ENCODE measurements around the gene SSTR1. TPM values are rescaled to one million over a fixed set of nuclear protein-coding genes. Genes with fewer than 3 reads are reported as not detected.
"Not testable (repeated sequence)": the region's sequence is repeated elsewhere in the genome, so short reads cannot be mapped to it uniquely, and the experiment has no call there.

The SSTR1 gene, protein sequence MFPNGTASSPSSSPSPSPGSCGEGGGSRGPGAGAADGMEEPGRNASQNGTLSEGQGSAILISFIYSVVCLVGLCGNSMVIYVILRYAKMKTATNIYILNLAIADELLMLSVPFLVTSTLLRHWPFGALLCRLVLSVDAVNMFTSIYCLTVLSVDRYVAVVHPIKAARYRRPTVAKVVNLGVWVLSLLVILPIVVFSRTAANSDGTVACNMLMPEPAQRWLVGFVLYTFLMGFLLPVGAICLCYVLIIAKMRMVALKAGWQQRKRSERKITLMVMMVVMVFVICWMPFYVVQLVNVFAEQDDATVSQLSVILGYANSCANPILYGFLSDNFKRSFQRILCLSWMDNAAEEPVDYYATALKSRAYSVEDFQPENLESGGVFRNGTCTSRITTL
- 0.59 TPM for total RNA-seq
- long read RNA-seq = 0 reads

DNA sequence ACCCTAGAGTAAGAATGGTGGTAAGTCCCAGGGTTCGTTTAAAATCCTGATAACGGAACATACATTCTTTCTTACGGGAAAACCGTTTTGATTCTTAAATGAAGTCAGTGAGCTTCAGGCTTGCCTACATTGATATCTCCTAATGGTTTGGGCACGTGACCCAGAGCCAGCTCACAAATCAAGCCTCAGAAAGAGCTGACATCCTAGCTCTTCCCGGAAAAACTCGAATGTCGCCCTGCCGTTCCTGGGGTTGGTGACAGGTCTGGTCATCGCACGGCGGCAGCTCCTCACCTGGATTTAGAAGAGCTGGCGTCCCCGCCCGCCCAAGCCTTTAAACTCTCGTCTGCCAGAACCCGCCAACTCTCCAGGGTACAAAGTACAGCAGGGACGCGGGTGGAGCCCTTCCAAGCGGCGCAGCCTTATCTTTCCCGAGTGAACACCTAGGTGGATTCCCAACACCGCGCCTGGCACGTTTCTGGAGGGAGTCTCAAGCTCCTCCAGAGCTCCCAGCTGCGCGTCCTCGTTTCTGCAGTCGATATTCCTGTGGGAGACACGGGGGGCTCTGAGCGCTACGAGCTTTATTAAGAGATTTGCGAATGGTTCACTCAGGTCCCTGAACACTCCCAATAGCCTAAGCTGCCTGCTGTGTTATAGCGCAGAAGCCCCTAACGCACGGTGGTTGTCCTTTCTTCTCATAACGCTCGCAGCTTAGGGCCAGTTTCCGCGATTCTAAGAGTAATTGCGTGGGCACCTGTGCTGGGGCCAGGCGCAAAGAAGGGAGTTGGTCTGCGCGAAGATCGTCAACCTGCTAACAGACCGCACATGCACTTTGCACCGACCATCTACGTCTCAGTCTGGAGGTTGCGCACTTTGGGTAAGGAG, at the start of gene SSTR1:
Gene SSTR1, plus strand, starts transcription at position 169 of the 882 bp plus-strand sequence. CDS start 1,486 bp downstream, outside the sequence.
- intact Hi-C loops (cut with DNase I) = no loop called here
- no peak for DNase-seq (ENCODE audit: low spot score)

- intact Hi-C loops (cut with DNase I) = no loop called here
Observed at GRCh38 chr14:38158468-38158867, 49.2 kb upstream of the SSTR1 start.

GRCh38 chr14:38168416-38168815, 39.3 kb upstream of the SSTR1 start:
- intact Hi-C loops (cut with DNase I) = no loop called here
- DNase-seq (ENCODE audit: low spot score) = no peak

More at GRCh38 chr14:38158468-38158867, 49.2 kb upstream of the SSTR1 start:
- no peak for DNase-seq (ENCODE audit: low spot score)

DNA sequence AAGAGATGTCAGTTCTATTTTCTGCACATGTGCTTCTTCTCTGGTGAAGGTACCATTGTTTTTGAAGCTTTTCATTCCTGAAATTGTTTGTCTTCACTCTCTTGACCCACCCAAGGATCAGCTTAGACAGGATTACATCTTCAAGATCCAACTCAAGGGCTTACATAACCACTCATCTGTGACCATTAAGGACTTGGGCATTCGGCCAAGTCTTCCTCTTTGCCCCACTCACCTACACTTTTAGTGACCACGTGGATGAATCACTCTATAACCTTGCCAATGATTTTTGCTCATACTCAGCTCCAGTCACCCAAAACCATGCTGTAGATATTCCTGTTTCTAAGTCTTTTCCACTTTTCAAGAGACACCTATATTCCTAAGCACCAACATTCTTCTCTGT, 36.5 kb upstream of the SSTR1 start:
- no peak for DNase-seq (ENCODE audit: low spot score)
- intact Hi-C loops (cut with DNase I) = no loop called here

- DNase-seq (ENCODE audit: low spot score) = no peak
Observed at GRCh38 chr14:38174711-38175110, 33.0 kb upstream of the SSTR1 start.

GRCh38 chr14:38175658-38176057, 32.0 kb upstream of the SSTR1 start:
- DNase-seq (ENCODE audit: low spot score) = no peak
- intact Hi-C loops (cut with DNase I) = no loop called here

More at GRCh38 chr14:38174711-38175110, 33.0 kb upstream of the SSTR1 start:
- intact Hi-C loops (cut with DNase I) = no loop called here

GRCh38 chr14:38176379-38176778, 31.3 kb upstream of the SSTR1 start:
- intact Hi-C loops (cut with DNase I) = no loop called here
- no peak for DNase-seq (ENCODE audit: low spot score)

DNA sequence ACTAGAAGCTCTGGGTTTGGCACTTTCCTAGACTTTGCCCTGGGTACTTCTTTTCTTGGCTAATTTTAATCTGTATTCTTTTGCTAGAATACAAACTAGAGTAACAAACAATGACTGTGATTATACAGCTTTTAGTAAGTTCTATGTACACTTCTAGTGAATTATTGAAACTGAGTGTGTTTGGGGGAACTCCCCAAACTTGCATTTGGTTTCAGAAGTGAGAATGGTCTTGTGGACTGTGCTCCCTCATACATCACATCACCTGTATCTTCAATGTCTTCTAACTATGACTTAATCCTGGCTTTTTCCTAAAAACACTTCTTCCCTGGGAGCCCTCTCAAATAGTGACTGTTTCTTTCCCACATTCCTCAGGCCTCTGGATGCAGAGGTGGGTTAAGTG, 23.6 kb upstream of the SSTR1 start:
- intact Hi-C loops (cut with DNase I) = no loop called here
- DNase-seq (ENCODE audit: low spot score) = no peak

DNA sequence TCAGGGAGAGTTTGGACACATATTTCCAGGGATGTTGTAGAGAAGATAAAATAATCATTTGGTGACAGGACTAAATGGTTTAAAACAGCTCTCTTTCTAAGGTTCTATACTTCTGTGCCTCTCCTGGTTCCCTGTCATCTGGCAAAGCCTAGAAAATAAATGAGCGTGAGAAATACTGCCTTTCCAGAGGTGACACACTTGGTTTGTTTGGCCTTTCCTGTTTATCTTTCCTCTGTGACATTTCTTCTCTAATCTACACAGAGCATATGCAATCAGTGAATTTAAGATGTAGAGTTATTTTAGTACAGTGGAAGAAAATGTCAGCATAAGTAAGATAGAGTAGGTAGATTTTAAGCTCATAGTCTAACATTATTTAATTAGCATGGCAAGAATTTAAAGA, 22.0 kb upstream of the SSTR1 start:
- intact Hi-C loops (cut with DNase I) = no loop called here
- DNase-seq (ENCODE audit: low spot score) = no peak

DNA sequence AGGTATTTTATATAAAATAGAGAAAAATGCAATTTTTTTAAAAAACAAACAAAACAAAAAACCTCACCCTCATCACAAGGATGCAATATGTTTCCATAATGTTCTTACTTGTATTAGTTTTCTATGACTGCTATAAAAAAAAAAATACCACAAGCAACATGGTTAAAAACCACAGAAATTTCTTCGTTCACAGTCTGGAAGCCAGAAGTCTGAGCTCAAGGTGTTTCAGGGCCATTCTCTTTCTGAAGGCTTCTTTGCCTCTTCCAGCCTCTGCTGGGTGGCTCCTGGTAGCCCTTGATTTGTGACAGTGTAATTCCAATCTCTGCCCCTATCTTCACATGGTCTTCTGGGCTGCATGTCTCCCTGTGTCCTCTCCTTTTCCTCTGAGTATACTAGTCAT, 21.5 kb upstream of the SSTR1 start:
- DNase-seq (ENCODE audit: low spot score) = no peak
- intact Hi-C loops (cut with DNase I) = no loop called here

- DNase-seq (ENCODE audit: low spot score) = no peak
- intact Hi-C loops (cut with DNase I) = no loop called here
Observed at GRCh38 chr14:38187528-38187927, 20.2 kb upstream of the SSTR1 start.

- DNase-seq (ENCODE audit: low spot score) = no peak
Observed at GRCh38 chr14:38189930-38190726, 17.6 kb upstream of the SSTR1 start.

DNA sequence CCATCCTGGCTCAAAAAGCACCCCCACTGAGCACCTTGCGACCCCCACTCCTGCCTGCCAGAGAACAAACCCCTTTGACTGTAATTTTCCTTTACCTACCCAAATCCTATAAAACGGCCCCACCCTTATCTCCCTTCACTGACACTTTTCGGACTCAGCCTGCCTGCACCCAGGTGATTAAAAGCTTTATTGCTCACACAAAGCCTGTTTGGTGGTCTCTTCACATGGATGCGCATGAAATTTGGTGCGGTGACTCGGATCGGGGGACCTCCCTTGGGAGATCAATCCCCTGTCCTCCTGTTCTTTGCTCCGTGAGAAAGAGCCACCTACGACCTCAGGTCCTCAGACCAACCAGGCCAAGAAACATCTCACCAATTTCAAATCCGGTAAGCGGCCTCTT, 16.9 kb upstream of the SSTR1 start:
- intact Hi-C loops (cut with DNase I); DNase-seq (ENCODE audit: low spot score): not testable (repeated sequence)

More at GRCh38 chr14:38189930-38190726, 17.6 kb upstream of the SSTR1 start:
- intact Hi-C loops (cut with DNase I) = no loop called here

GRCh38 chr14:38191491-38191890, 16.2 kb upstream of the SSTR1 start:
- intact Hi-C loops (cut with DNase I) = not testable (repeated sequence)

GRCh38 chr14:38197001-38197783, 10.5 kb upstream of the SSTR1 start:
- DNase-seq (ENCODE audit: low spot score) = no peak
- intact Hi-C loops (cut with DNase I) = no loop called here

More at GRCh38 chr14:38191491-38191890, 16.2 kb upstream of the SSTR1 start:
- not testable (repeated sequence) for DNase-seq (ENCODE audit: low spot score)

DNA sequence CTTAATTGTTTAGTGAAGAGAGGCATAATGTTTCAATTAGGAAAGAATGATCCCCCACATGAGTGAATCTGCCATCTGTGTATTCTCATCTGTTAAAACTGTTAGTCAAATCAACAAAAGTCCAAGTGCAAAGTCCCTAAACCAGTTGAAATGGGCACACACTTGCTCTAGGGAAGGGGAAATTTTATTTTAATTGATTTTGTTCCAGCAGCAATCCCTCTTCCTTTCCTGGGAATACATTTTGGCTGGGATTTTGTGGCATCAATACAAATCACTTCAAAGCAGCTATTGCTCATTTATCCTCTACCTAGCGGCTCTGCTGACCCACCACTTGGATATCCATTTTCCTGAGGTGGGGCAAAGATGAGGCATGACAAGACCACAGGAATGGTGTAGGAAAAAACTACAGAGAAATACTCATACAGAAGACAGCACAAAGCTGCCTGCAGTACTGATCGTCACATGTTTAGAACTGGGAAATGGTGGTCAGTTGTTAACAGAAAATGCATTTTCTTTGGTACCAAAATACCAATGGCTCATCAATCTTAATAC, 9.8 kb upstream of the SSTR1 start:
- intact Hi-C loops (cut with DNase I) = no loop called here
- no peak for DNase-seq (ENCODE audit: low spot score)

DNA sequence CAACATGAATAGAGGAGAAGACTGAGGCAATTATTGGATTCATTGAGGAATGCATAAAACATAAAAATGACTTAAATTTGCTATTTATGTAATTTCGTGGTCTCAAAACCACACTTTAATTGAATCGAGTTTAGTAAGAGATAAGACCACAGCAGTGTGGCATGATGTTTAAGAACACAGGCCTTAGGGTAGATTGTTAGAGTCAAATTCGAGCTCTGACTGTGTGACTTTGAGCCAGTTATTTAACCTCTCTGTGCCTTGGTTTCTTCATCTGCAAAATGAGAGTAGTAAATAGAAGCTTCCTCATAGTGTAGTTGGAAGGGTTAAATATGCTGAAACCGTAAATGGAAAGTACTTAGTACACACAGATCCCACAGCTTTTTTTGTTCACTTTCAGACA, 9.3 kb upstream of the SSTR1 start:
- intact Hi-C loops (cut with DNase I) = no loop called here

DNA sequence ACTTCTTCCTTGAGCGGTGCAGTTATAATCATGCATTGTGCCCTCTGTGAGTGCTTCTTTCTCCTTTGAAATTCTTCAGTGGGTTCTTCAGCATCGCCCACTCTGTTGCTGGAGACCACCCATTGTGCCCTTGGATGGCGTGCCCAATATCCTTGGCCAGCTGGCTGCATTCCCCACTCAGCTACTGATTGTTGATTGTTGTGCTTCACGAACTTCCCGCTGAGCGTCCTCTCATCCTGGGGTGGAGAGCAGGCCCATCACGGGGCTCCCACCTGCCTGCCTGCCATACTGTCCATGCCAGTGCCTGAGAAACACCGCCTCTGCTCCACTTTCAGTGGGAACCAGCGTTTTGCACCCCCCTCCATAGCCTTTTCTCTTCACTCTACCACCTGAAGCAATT, 8.6 kb upstream of the SSTR1 start:
- intact Hi-C loops (cut with DNase I) = no loop called here

More for the DNA sequence above, 9.3 kb upstream of the SSTR1 start:
- DNase-seq (ENCODE audit: low spot score) = no peak

DNA sequence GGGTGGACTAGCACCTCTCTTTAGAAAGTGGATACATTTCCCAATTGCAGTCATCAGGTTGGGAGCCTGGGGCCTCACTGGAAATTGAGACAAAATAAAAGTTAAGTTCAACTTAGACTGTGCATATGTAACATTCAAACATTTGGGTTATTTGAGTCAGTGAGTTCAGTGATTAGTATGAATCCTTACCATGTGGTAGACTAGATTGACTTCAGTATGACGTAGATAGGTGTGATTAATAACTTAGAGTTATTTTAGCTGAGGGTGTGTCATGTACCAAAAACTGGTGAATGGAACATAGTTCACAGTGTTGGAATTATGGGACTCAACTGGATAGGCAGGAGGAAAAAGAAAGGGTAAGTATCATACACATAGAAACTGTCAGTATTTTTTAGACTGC, 8.0 kb upstream of the SSTR1 start:
- no peak for DNase-seq (ENCODE audit: low spot score)
- intact Hi-C loops (cut with DNase I) = no loop called here

More for the DNA sequence above, 8.6 kb upstream of the SSTR1 start:
- DNase-seq (ENCODE audit: low spot score) = no peak
